Femur (tissue), 1 donor: ENCODE results near the gene FAM168B.

Experiments used
- DNase-seq: peaks from one replicate; pipeline ENCODE4 v3.0.0-alpha.2; 2017

FAM168B gene

GRCh38 chr2:131055169-131056065, 37.8 kb downstream of the FAM168B start:
- DNase-seq = no peak

GRCh38 chr2:131054488-131054887, 38.8 kb downstream of the FAM168B start:
- DNase-seq = no peak

- no peak for DNase-seq
These were observed 40.5 kb downstream of the FAM168B start for GRCh38 chr2:131052741-131053263.

- no peak for DNase-seq
These were observed 42.4 kb downstream of the FAM168B start for GRCh38 chr2:131050896-131051295.

- no peak for DNase-seq
These were observed 44.0 kb downstream of the FAM168B start for GRCh38 chr2:131049150-131049718.

GRCh38 chr2:131048641-131049040, 44.6 kb downstream of the FAM168B start:
- DNase-seq = no peak

GRCh38 chr2:131047920-131048560, 45.2 kb downstream of the FAM168B start:
- DNase-seq = no peak

GRCh38 chr2:131046918-131047652, 46.2 kb downstream of the FAM168B start:
- no peak for DNase-seq

GRCh38 chr2:131046028-131046917, 47.0 kb downstream of the FAM168B start:
- DNase-seq = no peak

DNA sequence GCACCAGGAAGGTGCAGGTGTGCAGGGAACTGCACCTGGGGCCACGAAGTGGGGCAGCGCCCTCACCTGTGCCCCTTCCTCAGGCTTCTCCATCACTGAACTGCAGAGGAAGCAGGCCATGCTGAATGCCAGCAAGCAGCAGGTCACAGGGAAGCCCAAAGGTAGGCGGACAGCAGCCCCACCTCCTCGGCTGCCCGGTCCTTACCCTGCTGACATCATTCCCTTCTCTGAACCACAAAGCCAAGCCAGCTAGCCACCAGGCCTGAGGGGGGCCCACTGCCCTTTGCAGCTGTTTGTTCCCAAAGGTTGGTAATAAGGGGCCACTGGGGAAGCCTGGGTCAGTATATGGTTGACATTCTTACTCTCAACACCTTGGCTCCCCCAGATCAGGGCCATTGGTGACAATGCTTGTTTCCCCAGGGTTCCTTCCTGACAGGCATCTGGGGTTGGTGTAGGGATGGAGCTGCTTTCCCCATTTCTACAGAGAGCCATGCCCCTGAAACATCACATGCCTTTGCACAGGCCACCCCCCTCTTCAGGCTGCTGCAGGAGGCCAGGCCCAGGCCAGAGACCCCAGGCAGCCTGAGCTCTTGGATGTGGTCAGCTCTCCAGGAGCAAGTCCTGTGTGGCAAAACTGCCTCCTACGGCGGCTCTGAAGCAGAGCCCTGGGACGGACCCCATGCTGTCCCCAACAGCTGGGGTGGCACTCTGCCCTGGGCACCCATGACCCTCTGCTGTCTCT, 47.8 kb downstream of the FAM168B start:
- DNase-seq = no peak

GRCh38 chr2:131044757-131045150, 48.5 kb downstream of the FAM168B start:
- no peak for DNase-seq

DNA sequence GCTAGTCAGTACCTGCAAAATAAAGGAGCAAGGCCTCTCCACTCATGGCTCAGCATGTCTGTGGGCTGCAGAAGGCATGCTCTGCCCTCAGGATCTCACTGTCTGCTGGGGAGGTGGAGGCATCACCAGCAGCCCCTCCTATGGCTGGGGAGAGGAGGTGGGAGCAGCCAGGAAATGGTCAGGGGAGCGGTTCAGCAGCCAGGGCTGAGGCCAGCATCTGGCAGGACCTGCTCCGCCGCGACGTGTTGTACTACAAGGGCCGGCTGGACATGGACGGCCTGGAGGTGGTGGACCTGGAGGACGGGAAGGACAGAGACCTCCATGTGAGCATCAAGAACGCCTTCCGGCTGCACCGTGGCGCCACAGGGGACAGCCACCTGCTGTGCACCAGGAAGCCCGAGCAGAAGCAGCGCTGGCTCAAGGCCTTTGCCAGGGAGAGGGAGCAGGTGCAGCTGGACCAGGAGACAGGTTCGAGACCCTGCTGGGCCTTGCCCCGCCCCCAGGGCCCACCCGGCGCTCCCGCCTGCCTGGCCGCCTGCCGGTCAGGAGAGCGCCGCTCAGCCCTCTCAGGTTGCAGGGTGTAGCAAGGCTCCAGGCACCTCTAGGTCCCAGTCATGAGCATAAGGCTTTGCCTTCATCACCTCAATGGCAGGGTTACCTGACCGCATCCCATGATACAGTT, 49.0 kb downstream of the FAM168B start:
- DNase-seq = no peak

GRCh38 chr2:131043199-131044074, 49.8 kb downstream of the FAM168B start:
- no peak for DNase-seq

- no peak for DNase-seq
These were observed 51.0 kb downstream of the FAM168B start for GRCh38 chr2:131042148-131042775.

GRCh38 chr2:131041402-131042147, 51.7 kb downstream of the FAM168B start:
- no peak for DNase-seq

GRCh38 chr2:131040661-131041401, 52.4 kb downstream of the FAM168B start:
- no peak for DNase-seq

DNA sequence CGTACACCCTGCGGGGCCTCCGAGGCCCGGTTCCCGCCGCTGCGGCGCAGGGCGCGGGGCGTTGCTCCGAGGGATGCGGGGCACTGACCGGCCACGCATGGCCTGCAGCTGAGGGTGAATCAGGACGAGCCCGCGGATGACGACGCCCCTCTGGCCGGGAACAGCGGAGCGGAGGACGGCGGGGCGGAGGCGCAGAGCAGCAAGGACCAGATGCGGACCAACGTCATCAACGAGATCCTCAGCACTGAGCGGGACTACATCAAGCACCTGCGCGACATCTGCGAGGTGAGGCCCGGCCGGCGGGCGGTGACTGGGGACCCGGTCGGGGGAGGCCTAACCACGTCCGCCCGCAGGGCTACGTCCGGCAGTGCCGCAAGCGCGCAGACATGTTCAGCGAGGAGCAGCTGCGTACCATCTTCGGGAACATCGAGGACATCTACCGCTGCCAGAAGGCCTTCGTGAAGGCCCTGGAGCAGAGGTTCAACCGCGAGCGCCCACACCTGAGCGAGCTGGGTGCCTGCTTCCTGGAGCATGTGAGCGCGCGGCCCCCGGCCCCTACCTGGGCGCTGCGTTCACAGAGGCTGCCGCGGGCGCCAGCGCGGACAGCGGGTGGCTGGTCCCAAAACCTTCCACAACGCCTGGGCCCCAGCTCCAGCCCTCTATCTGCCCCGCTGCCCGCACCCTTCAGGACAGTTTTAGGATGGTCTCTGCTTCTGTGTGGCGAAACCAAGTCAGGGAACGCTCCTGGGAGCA, 53.2 kb downstream of the FAM168B start:
- no peak for DNase-seq
